Measurements from ENCODE around the gene VGLL4. TPM values are rescaled to one million over a fixed set of nuclear protein-coding genes. Genes with fewer than 3 reads are reported as not detected.

Gene VGLL4, protein sequence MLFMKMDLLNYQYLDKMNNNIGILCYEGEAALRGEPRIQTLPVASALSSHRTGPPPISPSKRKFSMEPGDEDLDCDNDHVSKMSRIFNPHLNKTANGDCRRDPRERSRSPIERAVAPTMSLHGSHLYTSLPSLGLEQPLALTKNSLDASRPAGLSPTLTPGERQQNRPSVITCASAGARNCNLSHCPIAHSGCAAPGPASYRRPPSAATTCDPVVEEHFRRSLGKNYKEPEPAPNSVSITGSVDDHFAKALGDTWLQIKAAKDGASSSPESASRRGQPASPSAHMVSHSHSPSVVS
- 100 to 1,000 TPM in 1 of 4 donors, 10 to 100 TPM in 3; 53.4 to 128 (median 58.2) TPM for total RNA-seq

GRCh38 chr3:11643605-11644087 is at the start of gene VGLL4:
TSS of gene VGLL4 (minus strand) at chr3:11643915. CDS start at chr3:11643518, 397 bp downstream.
- 0% methylated on average over 8 to 10 of the region's 24 CpGs for WGBS, 2 donors (ENCODE audit: low coverage in 1 of 2)
- H3K27ac ChIP-seq: peak within 1 kb of the TSS; percentile 78 to 97 (median 88)
- TF ChIP-seq EP300 (IDR thresholded peaks at IDR 0.05) (no peak), POLR2AphosphoS5 (IDR thresholded peaks at IDR 0.05) (peak; percentile 94), POLR2A (IDR thresholded peaks at IDR 0.05) (peak; percentile 52 to 70)
- TF ChIP-seq, protein P1, sequence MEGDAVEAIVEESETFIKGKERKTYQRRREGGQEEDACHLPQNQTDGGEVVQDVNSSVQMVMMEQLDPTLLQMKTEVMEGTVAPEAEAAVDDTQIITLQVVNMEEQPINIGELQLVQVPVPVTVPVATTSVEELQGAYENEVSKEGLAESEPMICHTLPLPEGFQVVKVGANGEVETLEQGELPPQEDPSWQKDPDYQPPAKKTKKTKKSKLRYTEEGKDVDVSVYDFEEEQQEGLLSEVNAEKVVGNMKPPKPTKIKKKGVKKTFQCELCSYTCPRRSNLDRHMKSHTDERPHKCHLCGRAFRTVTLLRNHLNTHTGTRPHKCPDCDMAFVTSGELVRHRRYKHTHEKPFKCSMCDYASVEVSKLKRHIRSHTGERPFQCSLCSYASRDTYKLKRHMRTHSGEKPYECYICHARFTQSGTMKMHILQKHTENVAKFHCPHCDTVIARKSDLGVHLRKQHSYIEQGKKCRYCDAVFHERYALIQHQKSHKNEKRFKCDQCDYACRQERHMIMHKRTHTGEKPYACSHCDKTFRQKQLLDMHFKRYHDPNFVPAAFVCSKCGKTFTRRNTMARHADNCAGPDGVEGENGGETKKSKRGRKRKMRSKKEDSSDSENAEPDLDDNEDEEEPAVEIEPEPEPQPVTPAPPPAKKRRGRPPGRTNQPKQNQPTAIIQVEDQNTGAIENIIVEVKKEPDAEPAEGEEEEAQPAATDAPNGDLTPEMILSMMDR (IDR thresholded peaks at IDR 0.05): peak in 3 of 4 experiments; percentile 37 to 45 (median 39)
- ATAC-seq: peak; percentile 79
- H3K4me3 ChIP-seq: peak within 1 kb of the TSS; percentile 57 to 88
- H3K36me3 ChIP-seq: no peaks in the 10 kb centered on the region
- H3K4me1 ChIP-seq: peaks cover 0 to 40% (median 22%) of the 10 kb centered on the region in 3 donors
- no peaks in the 10 kb centered on the region for H3K9me3 ChIP-seq
- H3K27me3 ChIP-seq: no peaks in the 10 kb centered on the region

GRCh38 chr3:11692532-11692813 is 48.8 kb upstream of the VGLL4 start:
- no peak for ATAC-seq
- peaks cover 0 to 6% of the 10 kb centered on the region in 2 donors for H3K36me3 ChIP-seq
- 60 to 74% methylated on average over 1 to 5 of the region's 5 CpGs for WGBS, 2 donors (ENCODE audit: low coverage in 1 of 2)
- no peak for TF ChIP-seq EP300 (IDR thresholded peaks at IDR 0.05)
- TF ChIP-seq POLR2AphosphoS5 (IDR thresholded peaks at IDR 0.05): no peak
- TF ChIP-seq, protein P1 (IDR thresholded peaks at IDR 0.05): no peak
- TF ChIP-seq POLR2A (IDR thresholded peaks at IDR 0.05): no peak
- no peaks in the 10 kb centered on the region for H3K4me1 ChIP-seq
- no peak overlapping the region for H3K4me3 ChIP-seq
- H3K9me3 ChIP-seq: no peaks in the 10 kb centered on the region
- H3K27ac ChIP-seq: no peak overlapping the region
- no peaks in the 10 kb centered on the region for H3K27me3 ChIP-seq

DNA sequence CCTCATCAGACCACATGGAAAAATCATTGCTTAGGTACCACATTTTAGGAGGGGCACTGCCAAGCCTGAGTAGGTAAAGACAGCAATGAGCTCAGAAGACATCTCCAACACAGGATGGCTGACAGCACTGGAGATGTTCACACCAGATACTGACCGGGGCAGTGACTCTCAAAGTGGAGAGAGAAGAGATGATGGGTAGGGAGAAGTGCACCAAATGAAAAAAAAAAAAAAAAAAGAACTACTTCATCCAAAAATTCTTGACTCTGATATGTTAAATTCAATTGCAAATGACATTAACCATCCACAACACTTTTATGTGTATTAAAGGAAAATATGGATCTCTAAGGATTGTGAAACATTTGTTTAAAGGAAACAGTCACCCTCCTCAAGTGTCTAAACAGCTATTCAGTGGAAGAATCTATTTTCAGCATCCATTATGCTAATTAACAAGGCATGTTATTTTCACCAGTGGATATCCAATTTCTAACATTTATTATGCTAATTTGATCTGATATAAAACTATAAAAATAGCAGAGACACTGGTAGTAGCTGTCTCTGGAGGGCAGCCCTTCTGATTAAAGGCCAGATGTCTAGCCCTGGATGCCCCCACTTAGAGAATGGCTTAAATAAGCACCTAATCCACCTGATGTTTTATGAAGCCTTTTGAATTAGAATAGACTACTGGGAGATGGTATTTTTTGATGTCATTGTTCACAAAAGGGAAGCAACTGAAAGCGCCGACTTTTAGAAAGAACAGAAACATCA is 48.2 kb upstream of the VGLL4 start:
- Histone ChIP-seq H3K4me3 (no peak overlapping the region), H3K4me1 (no peaks in the 10 kb centered on the region), H3K36me3 (peaks cover 0 to 6% of the 10 kb centered on the region in 2 donors), H3K27me3 (no peaks in the 10 kb centered on the region), H3K9me3 (no peaks in the 10 kb centered on the region), H3K27ac (no peak overlapping the region)
- ATAC-seq: no peak
- WGBS, 2 donors (ENCODE audit: low coverage in 1 of 2): 83 to 93% methylated on average over 2 to 3 of the region's 3 CpGs
- TF ChIP-seq EP300 (IDR thresholded peaks at IDR 0.05): no peak
- TF ChIP-seq POLR2AphosphoS5 (IDR thresholded peaks at IDR 0.05): no peak
- TF ChIP-seq, protein P1 (IDR thresholded peaks at IDR 0.05): no peak
- TF ChIP-seq POLR2A (IDR thresholded peaks at IDR 0.05): no peak

GRCh38 chr3:11690863-11691766 is 47.4 kb upstream of the VGLL4 start:
- TF ChIP-seq, protein P1 (IDR thresholded peaks at IDR 0.05): no peak
- no peak for TF ChIP-seq EP300 (IDR thresholded peaks at IDR 0.05)
- TF ChIP-seq POLR2AphosphoS5 (IDR thresholded peaks at IDR 0.05): no peak
- no peak for TF ChIP-seq POLR2A (IDR thresholded peaks at IDR 0.05)
- Histone ChIP-seq H3K4me1 (no peaks in the 10 kb centered on the region), H3K9me3 (no peaks in the 10 kb centered on the region), H3K27ac (no peak overlapping the region), H3K4me3 (no peak overlapping the region), H3K27me3 (no peaks in the 10 kb centered on the region), H3K36me3 (peaks cover 0 to 6% of the 10 kb centered on the region in 2 donors)
- 27 to 66% methylated on average over 4 to 7 of the region's 8 CpGs for whole genome bisulfite sequencing, 2 donors (ENCODE audit: low coverage in 1 of 2)
- no peak for ATAC-seq

Measured in gastroesophageal sphincter (tissue), 4 donors.